Neural progenitor cell (in vitro differentiated cells): Measurements from ENCODE around the gene ANKRD13D. TPM values are rescaled to one million over a fixed set of nuclear protein-coding genes. Genes with fewer than 3 reads are reported as not detected.
A peak's percentile ranks its signal among the peaks of the same experiment; 100 is the strongest.

Experiments
- DNase-seq: peaks from one replicate; pipeline ENCODE4 v3.0.0-alpha.2; 2016; ENCODE audit warnings: low spot score
- H2AFZ ChIP-seq: fragments of 200-600 bp; sonication (generic); replicated peaks from 2 replicates; pipeline ENCODE4 v1.6.1; 2016; ENCODE audit warnings: antibody characterized with exemption
- H3F3A ChIP-seq: fragments of 200-600 bp; sonication (generic); 2 replicates; pipeline ENCODE4 v1.6.1; 2016; ENCODE audit warnings: antibody characterized with exemption, low read depth
- H3K27ac ChIP-seq: fragments of 200-600 bp; sonication (generic); 2 replicates; pipeline ENCODE4 v1.5.1; 2016; ENCODE audit warnings: mild to moderate bottlenecking
- H3K27me3 ChIP-seq: fragments of 200-600 bp; sonication (generic); 2 replicates; pipeline ENCODE4 v1.6.1; 2016; ENCODE audit warnings: mild to moderate bottlenecking, moderate library complexity
- H3K36me3 ChIP-seq: fragments of 200-600 bp; sonication (generic); 2 replicates; pipeline ENCODE4 v1.5.1; 2016
- H3K4me1 ChIP-seq: fragments of 200-600 bp; sonication (generic); 2 replicates; pipeline ENCODE4 v1.6.1; 2016; ENCODE audit warnings: mixed run types
- H3K4me2 ChIP-seq: fragments of 200-600 bp; sonication (generic); 2 replicates; pipeline ENCODE4 v1.6.1; 2016
- H3K4me3 ChIP-seq: fragments of 200-600 bp; sonication (generic); 2 replicates; pipeline ENCODE4 v1.5.1; 2016
- H3K79me2 ChIP-seq: fragments of 200-600 bp; sonication (generic); 2 replicates; pipeline ENCODE4 v1.6.1; 2016; ENCODE audit warnings: low read depth
- H3K9ac ChIP-seq: fragments of 200-600 bp; sonication (generic); 2 replicates; pipeline ENCODE4 v1.6.1; 2016
- H3K9me3 ChIP-seq: fragments of 200-600 bp; sonication (generic); 2 replicates; pipeline ENCODE4 v1.5.1; 2016; ENCODE audit warnings: low read depth
- H4K20me1 ChIP-seq: fragments of 200-600 bp; sonication (generic); 2 replicates; pipeline ENCODE4 v1.6.1; 2016; ENCODE audit warnings: low read depth
- H3K27ac Mint-ChIP-seq: 3 replicates; pipeline ENCODE4 v1.8.0; 2021; ENCODE audit warnings: mixed read lengths
- H3K27me3 Mint-ChIP-seq: 2 replicates; pipeline ENCODE4 v1.8.0; 2022; ENCODE audit warnings: low read depth, mild to moderate bottlenecking, inconsistent platforms, moderate library complexity, mixed read lengths; ENCODE audit not compliant: insufficient read depth
- H3K36me3 Mint-ChIP-seq: 3 replicates; pipeline ENCODE4 v1.8.0; 2021; ENCODE audit warnings: mixed read lengths
- H3K4me1 Mint-ChIP-seq: 3 replicates; pipeline ENCODE4 v1.8.0; 2021; ENCODE audit warnings: mixed read lengths
- H3K4me3 Mint-ChIP-seq: 3 replicates; pipeline ENCODE4 v1.8.0; 2021; ENCODE audit warnings: mild to moderate bottlenecking, moderate library complexity, mixed read lengths
- H3K9me3 Mint-ChIP-seq: 3 replicates; pipeline ENCODE4 v1.8.0; 2020; ENCODE audit warnings: mixed read lengths
- EZH2 ChIP-seq: fragments of 200-600 bp; sonication (generic); IDR thresholded peaks from 2 replicates; pipeline ENCODE4 v1.6.1; 2017; ENCODE audit warnings: antibody characterized with exemption, mild to moderate bottlenecking, moderate library complexity
- EZH2phosphoT487 ChIP-seq: fragments of 200-600 bp; sonication (generic); IDR thresholded peaks from 2 replicates; pipeline ENCODE4 v1.6.1; 2017; ENCODE audit warnings: antibody characterized with exemption
- total RNA-seq: library from RNA; depleted of rRNA; stranded (reverse); fragments of >200 nt; gene quantifications from 2 replicates; pipeline ENCODE4 v1.2.3, GENCODE V29; 2015; ENCODE audit warnings: low replicate concordance
- TF ChIP-seq, protein P1 (sequence below): fragments of 200-600 bp; sonication (generic); IDR thresholded peaks from 2 replicates; pipeline ENCODE4 v1.5.1; 2017; ENCODE audit warnings: antibody characterized with exemption, mild to moderate bottlenecking

ANKRD13D gene
- total RNA-seq, 1 donor from 2014 or later: 21.0 TPM

DNA sequence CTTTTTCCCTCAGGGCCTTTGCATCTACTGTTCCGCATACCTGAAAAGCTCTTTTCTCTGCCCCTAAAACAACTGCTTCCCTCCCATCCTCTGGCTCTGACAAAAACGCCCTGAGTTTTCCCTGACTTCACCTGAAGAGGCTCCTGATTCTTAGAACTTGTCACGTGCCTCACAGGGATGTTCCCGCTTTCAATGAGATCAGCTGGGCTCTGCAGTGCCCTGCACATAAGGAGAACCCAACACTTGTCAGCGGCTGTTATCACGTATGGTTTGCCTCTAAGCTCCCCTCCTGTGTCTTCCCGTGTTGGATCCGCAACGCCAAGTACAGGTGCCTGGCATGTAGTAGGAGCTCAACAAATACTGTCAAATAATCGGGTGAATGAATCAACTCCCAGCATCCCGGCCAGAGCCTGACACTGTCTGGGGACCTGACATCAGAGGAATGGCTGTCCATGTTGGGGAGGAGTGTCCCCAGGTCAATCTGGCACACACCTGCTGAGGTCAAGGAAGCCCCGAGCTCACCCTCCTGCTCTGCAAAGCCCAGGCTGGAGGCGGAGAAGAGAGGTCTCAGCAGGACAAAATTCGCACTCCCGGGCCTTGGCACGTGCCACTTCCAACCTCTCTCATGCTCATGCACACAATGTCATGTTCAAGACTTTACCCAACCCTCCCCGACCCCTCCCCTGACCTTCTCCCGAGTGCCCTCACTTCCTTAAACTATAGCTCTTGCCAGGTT, 27.0 kb upstream of the ANKRD13D start:
- Histone ChIP-seq H3F3A (peaks cover 47% of the 10 kb centered on the region), H3K9me3 (no peaks in the 10 kb centered on the region), H4K20me1 (peaks cover 7% of the 10 kb centered on the region), H3K36me3 (peaks cover under 1% of the 10 kb centered on the region), H3K27me3 (peaks cover 27% of the 10 kb centered on the region), H3K4me2 (peak overlapping the region; percentile 91), H3K4me3 (peak overlapping the region; percentile 37), H3K27ac (no peak overlapping the region), H2AFZ (peak overlapping the region; percentile 91), H3K4me1 (no peaks in the 10 kb centered on the region), H3K9ac (no peak overlapping the region), H3K79me2 (peaks cover 6% of the 10 kb centered on the region)
- Mint-ChIP-seq H3K4me1 (peaks cover 29% of the 10 kb centered on the region), H3K4me3 (peak overlapping the region; percentile 77), H3K36me3 (peaks cover 8% of the 10 kb centered on the region), H3K9me3 (no peaks in the 10 kb centered on the region), H3K27ac (peak overlapping the region; percentile 69), H3K27me3 (peaks cover 12% of the 10 kb centered on the region)
- TF ChIP-seq EZH2phosphoT487 (no peak), EZH2 (no peak)
- TF ChIP-seq, protein P1, sequence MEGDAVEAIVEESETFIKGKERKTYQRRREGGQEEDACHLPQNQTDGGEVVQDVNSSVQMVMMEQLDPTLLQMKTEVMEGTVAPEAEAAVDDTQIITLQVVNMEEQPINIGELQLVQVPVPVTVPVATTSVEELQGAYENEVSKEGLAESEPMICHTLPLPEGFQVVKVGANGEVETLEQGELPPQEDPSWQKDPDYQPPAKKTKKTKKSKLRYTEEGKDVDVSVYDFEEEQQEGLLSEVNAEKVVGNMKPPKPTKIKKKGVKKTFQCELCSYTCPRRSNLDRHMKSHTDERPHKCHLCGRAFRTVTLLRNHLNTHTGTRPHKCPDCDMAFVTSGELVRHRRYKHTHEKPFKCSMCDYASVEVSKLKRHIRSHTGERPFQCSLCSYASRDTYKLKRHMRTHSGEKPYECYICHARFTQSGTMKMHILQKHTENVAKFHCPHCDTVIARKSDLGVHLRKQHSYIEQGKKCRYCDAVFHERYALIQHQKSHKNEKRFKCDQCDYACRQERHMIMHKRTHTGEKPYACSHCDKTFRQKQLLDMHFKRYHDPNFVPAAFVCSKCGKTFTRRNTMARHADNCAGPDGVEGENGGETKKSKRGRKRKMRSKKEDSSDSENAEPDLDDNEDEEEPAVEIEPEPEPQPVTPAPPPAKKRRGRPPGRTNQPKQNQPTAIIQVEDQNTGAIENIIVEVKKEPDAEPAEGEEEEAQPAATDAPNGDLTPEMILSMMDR: no peak
- no peak for DNase-seq

DNA sequence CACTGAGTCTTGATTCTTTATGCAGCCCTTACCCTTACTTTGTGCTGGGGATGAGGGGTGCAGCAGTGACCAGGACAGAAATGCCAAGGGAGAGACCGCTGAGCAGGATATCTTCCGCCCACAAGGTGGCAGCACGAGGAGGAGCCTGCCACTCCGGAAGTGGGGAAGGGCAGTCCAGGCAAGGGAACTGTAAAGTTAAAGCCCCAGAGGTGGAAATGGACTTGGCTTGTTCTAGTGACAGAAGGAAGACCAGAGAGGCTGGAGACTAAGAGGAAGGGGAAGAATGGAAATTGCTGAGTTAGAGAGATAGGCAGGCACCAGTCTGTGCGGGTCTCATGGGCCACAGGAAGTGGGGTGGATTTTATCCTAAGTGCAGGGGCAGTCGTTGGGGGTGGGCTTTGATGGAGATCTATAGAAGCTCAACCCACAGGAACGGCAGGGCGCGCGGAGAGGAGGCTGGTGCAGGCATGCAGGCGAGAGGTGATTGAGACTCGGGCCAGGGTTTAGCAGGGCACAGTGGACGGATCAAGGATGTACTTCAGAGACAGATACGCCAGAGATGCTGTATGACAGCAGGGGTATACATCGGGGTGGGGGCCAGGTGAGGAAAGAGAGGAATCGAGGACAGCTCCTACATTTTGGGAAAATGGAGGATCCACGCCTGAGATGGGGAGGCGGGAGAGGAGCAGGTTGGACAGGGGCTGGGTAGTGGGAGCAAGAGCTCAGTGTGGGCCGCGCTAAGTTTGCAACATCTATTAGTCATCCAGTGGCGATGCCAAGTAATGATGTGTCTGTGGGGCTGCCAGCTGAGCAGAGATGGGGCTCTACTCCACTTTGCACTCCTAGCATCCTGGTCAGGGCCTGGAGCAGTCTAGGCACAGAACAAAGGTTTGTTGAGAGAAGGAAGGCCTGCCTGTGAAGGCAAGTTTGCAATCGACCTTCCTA, 26.1 kb upstream of the ANKRD13D start:
- Histone ChIP-seq H3F3A (peaks cover 41% of the 10 kb centered on the region), H3K9me3 (no peaks in the 10 kb centered on the region), H3K79me2 (peaks cover 14% of the 10 kb centered on the region), H4K20me1 (peaks cover 16% of the 10 kb centered on the region), H3K9ac (no peak overlapping the region), H2AFZ (no peak overlapping the region), H3K27ac (no peak overlapping the region), H3K4me3 (no peak overlapping the region), H3K4me2 (no peak overlapping the region), H3K4me1 (peaks cover 5% of the 10 kb centered on the region), H3K27me3 (peaks cover 27% of the 10 kb centered on the region), H3K36me3 (no peaks in the 10 kb centered on the region)
- Mint-ChIP-seq H3K4me3 (peak overlapping the region; percentile 77), H3K4me1 (peaks cover 37% of the 10 kb centered on the region), H3K36me3 (peaks cover 5% of the 10 kb centered on the region), H3K9me3 (no peaks in the 10 kb centered on the region), H3K27me3 (peaks cover 12% of the 10 kb centered on the region), H3K27ac (peak overlapping the region; percentile 18)
- TF ChIP-seq EZH2 (no peak), EZH2phosphoT487 (no peak)
- TF ChIP-seq, protein P1: peak; percentile 84
- peak; percentile 83 for DNase-seq

DNA sequence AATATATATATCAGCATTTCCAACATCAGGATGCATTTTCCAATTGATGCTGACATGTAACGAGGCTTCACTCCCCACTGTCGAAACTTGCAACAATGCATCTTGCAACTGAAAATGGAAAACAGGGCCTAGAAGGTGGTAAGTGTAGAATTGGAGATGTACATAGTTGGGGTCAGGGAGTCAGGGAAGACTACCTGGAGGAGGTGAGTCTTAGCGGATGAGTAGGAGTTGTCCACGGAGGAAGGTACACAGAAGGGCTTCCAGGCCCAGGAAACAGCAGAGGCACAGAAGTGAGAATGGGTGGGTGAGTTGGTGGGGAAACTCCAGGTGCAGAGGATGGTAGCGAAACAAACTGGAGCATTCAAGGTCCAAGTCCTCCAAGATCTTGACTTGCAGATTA, 24.8 kb upstream of the ANKRD13D start:
- peak overlapping the region; percentile 13 for H3K4me3 Mint-ChIP-seq
- DNase-seq: no peak

More for the DNA sequence above, 24.8 kb upstream of the ANKRD13D start:
- Mint-ChIP-seq H3K27me3 (peaks cover 12% of the 10 kb centered on the region), H3K27ac (no peak overlapping the region), H3K9me3 (no peaks in the 10 kb centered on the region), H3K36me3 (peaks cover 5% of the 10 kb centered on the region), H3K4me1 (peaks cover 46% of the 10 kb centered on the region)
- peaks cover 10% of the 10 kb centered on the region for H3K4me1 ChIP-seq
- peaks cover 28% of the 10 kb centered on the region for H4K20me1 ChIP-seq
- no peaks in the 10 kb centered on the region for H3K9me3 ChIP-seq
- H3K27me3 ChIP-seq: peaks cover 27% of the 10 kb centered on the region
- H3K4me2 ChIP-seq: no peak overlapping the region
- H2AFZ ChIP-seq: no peak overlapping the region
- H3K36me3 ChIP-seq: no peaks in the 10 kb centered on the region
- no peak overlapping the region for H3K9ac ChIP-seq
- no peak overlapping the region for H3K4me3 ChIP-seq
- no peak for TF ChIP-seq EZH2phosphoT487
- TF ChIP-seq, protein P1: no peak
- peaks cover 40% of the 10 kb centered on the region for H3F3A ChIP-seq
- H3K79me2 ChIP-seq: peaks cover 27% of the 10 kb centered on the region
- no peak overlapping the region for H3K27ac ChIP-seq
